Fibroblast of pulmonary artery (primary cell): ENCODE measurements around the gene USP5.
A peak's percentile ranks its signal among the peaks of the same experiment; 100 is the strongest.

Experiments used
- DNase-seq: peaks from one replicate; pipeline ENCODE4 v3.0.0-alpha.2; 2010; ENCODE audit warnings: low read depth
- H3K4me3 ChIP-seq: replicated peaks from 2 replicates; pipeline ENCODE4 v1.5.1; 2011; ENCODE audit warnings: low read depth, mild to moderate bottlenecking, control low read depth, low read length, moderate library complexity
- TF ChIP-seq, protein P1 (sequence below): IDR thresholded peaks from 2 replicates; pipeline ENCODE4 v1.5.1; 2011; ENCODE audit warnings: mild to moderate bottlenecking, control low read depth, low read length, inconsistent platforms; ENCODE audit errors: missing control alignments

USP5 gene

DNA sequence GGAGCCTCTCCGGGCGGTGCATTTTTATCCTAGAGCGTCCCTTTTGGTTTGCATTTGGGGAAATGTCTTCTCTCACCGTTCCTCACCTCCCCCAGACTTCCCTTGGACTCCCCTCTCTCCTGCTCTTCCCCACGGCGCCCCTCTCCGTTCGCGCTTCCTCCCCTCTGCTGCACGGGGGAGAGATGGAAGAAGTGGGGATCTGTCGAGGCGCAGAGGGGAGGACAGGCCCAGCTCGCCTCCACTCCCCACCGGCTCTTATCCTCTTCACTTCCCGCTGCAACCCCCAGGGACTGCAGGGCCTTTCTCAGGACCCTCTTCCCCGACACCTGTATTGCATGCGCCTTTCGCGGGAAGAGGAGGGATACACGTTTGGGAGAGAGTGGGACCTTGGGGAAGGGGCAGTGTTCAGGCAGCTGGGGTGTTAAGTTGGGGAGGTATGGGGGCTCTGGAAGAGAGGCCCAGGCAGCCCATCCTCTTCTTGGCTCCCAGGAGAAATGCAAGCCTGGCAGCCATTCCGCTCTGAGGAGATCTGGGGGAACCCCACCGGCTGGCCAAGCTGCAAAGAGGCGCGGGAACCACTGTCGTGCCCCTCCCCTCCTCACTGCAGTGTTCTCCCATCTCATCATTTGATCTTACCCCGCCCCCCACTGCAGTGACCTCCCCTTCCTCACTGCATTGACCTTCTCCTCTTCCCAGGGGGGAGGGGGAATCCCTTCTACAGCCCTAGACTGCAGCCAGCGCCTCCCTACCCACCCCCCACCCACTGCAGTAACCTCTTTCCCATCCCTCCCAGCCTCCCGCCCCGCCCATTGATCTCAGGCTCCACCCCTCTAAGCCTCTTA is 63.2 kb downstream of the USP5 start:
- TF ChIP-seq, protein P1, sequence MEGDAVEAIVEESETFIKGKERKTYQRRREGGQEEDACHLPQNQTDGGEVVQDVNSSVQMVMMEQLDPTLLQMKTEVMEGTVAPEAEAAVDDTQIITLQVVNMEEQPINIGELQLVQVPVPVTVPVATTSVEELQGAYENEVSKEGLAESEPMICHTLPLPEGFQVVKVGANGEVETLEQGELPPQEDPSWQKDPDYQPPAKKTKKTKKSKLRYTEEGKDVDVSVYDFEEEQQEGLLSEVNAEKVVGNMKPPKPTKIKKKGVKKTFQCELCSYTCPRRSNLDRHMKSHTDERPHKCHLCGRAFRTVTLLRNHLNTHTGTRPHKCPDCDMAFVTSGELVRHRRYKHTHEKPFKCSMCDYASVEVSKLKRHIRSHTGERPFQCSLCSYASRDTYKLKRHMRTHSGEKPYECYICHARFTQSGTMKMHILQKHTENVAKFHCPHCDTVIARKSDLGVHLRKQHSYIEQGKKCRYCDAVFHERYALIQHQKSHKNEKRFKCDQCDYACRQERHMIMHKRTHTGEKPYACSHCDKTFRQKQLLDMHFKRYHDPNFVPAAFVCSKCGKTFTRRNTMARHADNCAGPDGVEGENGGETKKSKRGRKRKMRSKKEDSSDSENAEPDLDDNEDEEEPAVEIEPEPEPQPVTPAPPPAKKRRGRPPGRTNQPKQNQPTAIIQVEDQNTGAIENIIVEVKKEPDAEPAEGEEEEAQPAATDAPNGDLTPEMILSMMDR = no peak
- H3K4me3 ChIP-seq = peak overlapping the region; percentile 67
- DNase-seq = no peak

DNA sequence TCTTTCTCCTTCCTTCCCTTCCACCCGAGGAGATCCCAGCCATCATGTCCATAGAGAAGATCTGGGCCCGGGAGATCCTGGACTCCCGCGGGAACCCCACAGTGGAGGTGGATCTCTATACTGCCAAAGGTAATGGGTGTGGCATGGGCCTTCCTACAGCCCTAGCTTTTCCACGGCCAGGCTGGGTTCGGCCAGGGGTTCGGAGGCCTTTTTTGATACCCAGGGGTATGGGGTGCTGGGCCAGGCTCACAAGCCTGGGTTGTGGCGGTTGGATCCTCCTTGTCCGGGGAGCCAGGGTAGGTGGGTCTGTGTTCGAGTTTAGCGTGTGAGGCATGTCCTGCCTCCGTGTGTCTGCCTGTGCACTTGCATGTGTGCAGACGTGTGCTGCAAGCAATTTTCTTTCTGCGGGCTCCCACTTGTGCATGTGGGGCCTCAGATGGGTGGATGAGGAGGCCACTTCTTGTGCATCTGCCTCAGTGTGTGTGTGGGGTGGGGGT is 63.9 kb downstream of the USP5 start:
- TF ChIP-seq, protein P1 = no peak
- H3K4me3 ChIP-seq = no peak overlapping the region
- no peak for DNase-seq
